ENCODE results near the gene CDK5RAP2.

CDK5RAP2 gene

GRCh38 chr9:120438111-120438510 is 141.9 kb downstream of the CDK5RAP2 start:
- peaks cover 36% of the 10 kb centered on the region for H3K36me3 Mint-ChIP-seq (ENCODE audit: insufficient read depth)

GRCh38 chr9:120436983-120437475 is 142.9 kb downstream of the CDK5RAP2 start:
- DNase-seq, result no peak
- Mint-ChIP-seq H3K4me1 (ENCODE audit: low read depth in 2 of 2) (peaks cover 8 to 20% of the 10 kb centered on the region in 2 donors), H3K27ac (no peak overlapping the region), H3K27me3 (no peaks in the 10 kb centered on the region), H3K4me3 (no peak overlapping the region), H3K9me3 (no peaks in the 10 kb centered on the region), H3K36me3 (ENCODE audit: insufficient read depth) (peaks cover 28% of the 10 kb centered on the region)
- no peak for ATAC-seq (replicated peaks)

More at GRCh38 chr9:120438111-120438510, 141.9 kb downstream of the CDK5RAP2 start:
- DNase-seq, result no peak
- Mint-ChIP-seq H3K27ac (peak overlapping the region; percentile 2 to 6), H3K27me3 (no peaks in the 10 kb centered on the region), H3K9me3 (no peaks in the 10 kb centered on the region), H3K4me1 (ENCODE audit: low read depth in 2 of 2) (peaks cover 8 to 20% of the 10 kb centered on the region in 2 donors), H3K4me3 (no peak overlapping the region)
- ATAC-seq (replicated peaks), result peak; percentile 52

- peaks cover 9 to 25% of the 10 kb centered on the region in 2 donors for H3K4me1 Mint-ChIP-seq (ENCODE audit: low read depth in 2 of 2)
- DNase-seq, result no peak
These were observed 143.5 kb downstream of the CDK5RAP2 start for GRCh38 chr9:120436446-120436845.

GRCh38 chr9:120435091-120435490 is 144.9 kb downstream of the CDK5RAP2 start:
- no peaks in the 10 kb centered on the region for H3K27me3 Mint-ChIP-seq
- ATAC-seq (replicated peaks), result no peak
- no peak overlapping the region for H3K4me3 Mint-ChIP-seq
- peaks cover 21% of the 10 kb centered on the region for H3K36me3 Mint-ChIP-seq (ENCODE audit: insufficient read depth)
- DNase-seq, result no peak
- peaks cover 10 to 31% of the 10 kb centered on the region in 2 donors for H3K4me1 Mint-ChIP-seq (ENCODE audit: low read depth in 2 of 2)
- no peaks in the 10 kb centered on the region for H3K9me3 Mint-ChIP-seq
- no peak overlapping the region for H3K27ac Mint-ChIP-seq

More at GRCh38 chr9:120436446-120436845, 143.5 kb downstream of the CDK5RAP2 start:
- no peaks in the 10 kb centered on the region for H3K27me3 Mint-ChIP-seq
- H3K4me3 Mint-ChIP-seq, result no peak overlapping the region
- H3K36me3 Mint-ChIP-seq (ENCODE audit: insufficient read depth), result peaks cover 25% of the 10 kb centered on the region
- H3K27ac Mint-ChIP-seq, result no peak overlapping the region
- ATAC-seq (replicated peaks), result no peak
- H3K9me3 Mint-ChIP-seq, result no peaks in the 10 kb centered on the region

GRCh38 chr9:120434532-120434931 is 145.4 kb downstream of the CDK5RAP2 start:
- H3K9me3 Mint-ChIP-seq, result no peaks in the 10 kb centered on the region
- H3K27me3 Mint-ChIP-seq, result no peaks in the 10 kb centered on the region
- DNase-seq, result no peak
- ATAC-seq (replicated peaks), result no peak
- H3K4me3 Mint-ChIP-seq, result no peak overlapping the region
- peaks cover 20% of the 10 kb centered on the region for H3K36me3 Mint-ChIP-seq (ENCODE audit: insufficient read depth)
- no peak overlapping the region for H3K27ac Mint-ChIP-seq
- peaks cover 10 to 31% of the 10 kb centered on the region in 2 donors for H3K4me1 Mint-ChIP-seq (ENCODE audit: low read depth in 2 of 2)

GRCh38 chr9:120433701-120434100 is 146.3 kb downstream of the CDK5RAP2 start:
- Mint-ChIP-seq H3K4me1 (ENCODE audit: low read depth in 2 of 2) (peaks cover 8 to 31% of the 10 kb centered on the region in 2 donors), H3K36me3 (ENCODE audit: insufficient read depth) (peaks cover 20% of the 10 kb centered on the region), H3K27me3 (no peaks in the 10 kb centered on the region), H3K9me3 (no peaks in the 10 kb centered on the region), H3K27ac (peak overlapping the region in 1 of 2 donors; percentile 26), H3K4me3 (no peak overlapping the region)
- no peak for DNase-seq
- ATAC-seq (replicated peaks), result no peak

GRCh38 chr9:120432600-120432999 is 147.4 kb downstream of the CDK5RAP2 start:
- peaks cover 22% of the 10 kb centered on the region for H3K36me3 Mint-ChIP-seq (ENCODE audit: insufficient read depth)
- H3K27ac Mint-ChIP-seq, result peak overlapping the region in 1 of 2 donors; percentile 11

GRCh38 chr9:120431268-120431667 is 148.7 kb downstream of the CDK5RAP2 start:
- no peak for ATAC-seq (replicated peaks)
- Mint-ChIP-seq H3K36me3 (ENCODE audit: insufficient read depth) (peaks cover 16% of the 10 kb centered on the region), H3K9me3 (no peaks in the 10 kb centered on the region), H3K27me3 (no peaks in the 10 kb centered on the region), H3K4me1 (ENCODE audit: low read depth in 2 of 2) (peaks cover 3 to 22% of the 10 kb centered on the region in 2 donors), H3K4me3 (no peak overlapping the region), H3K27ac (no peak overlapping the region)
- DNase-seq, result no peak

More at GRCh38 chr9:120432600-120432999, 147.4 kb downstream of the CDK5RAP2 start:
- Mint-ChIP-seq H3K4me3 (no peak overlapping the region), H3K9me3 (no peaks in the 10 kb centered on the region), H3K27me3 (no peaks in the 10 kb centered on the region), H3K4me1 (ENCODE audit: low read depth in 2 of 2) (peaks cover 3 to 27% of the 10 kb centered on the region in 2 donors)
- DNase-seq, result no peak
- no peak for ATAC-seq (replicated peaks)

GRCh38 chr9:120424248-120424647 is 155.7 kb downstream of the CDK5RAP2 start:
- Mint-ChIP-seq H3K36me3 (ENCODE audit: insufficient read depth) (peaks cover 27% of the 10 kb centered on the region), H3K27ac (peak overlapping the region; percentile 45 to 46), H3K4me3 (no peak overlapping the region), H3K9me3 (no peaks in the 10 kb centered on the region), H3K27me3 (no peaks in the 10 kb centered on the region), H3K4me1 (ENCODE audit: low read depth in 2 of 2) (peaks cover 4 to 11% of the 10 kb centered on the region in 2 donors)
- no peak for ATAC-seq (replicated peaks)
- DNase-seq, result no peak

GRCh38 chr9:120423812-120424211 is 156.2 kb downstream of the CDK5RAP2 start:
- H3K9me3 Mint-ChIP-seq, result no peaks in the 10 kb centered on the region
- peaks cover 27% of the 10 kb centered on the region for H3K36me3 Mint-ChIP-seq (ENCODE audit: insufficient read depth)
- no peak overlapping the region for H3K27ac Mint-ChIP-seq
- H3K27me3 Mint-ChIP-seq, result no peaks in the 10 kb centered on the region
- no peak for DNase-seq
- H3K4me1 Mint-ChIP-seq (ENCODE audit: low read depth in 2 of 2), result peaks cover 4 to 11% of the 10 kb centered on the region in 2 donors
- no peak overlapping the region for H3K4me3 Mint-ChIP-seq
- ATAC-seq (replicated peaks), result no peak

- H3K27me3 Mint-ChIP-seq, result no peaks in the 10 kb centered on the region
- peaks cover 9 to 21% of the 10 kb centered on the region in 2 donors for H3K4me1 Mint-ChIP-seq (ENCODE audit: low read depth in 2 of 2)
- H3K9me3 Mint-ChIP-seq, result no peaks in the 10 kb centered on the region
- peaks cover 27% of the 10 kb centered on the region for H3K36me3 Mint-ChIP-seq (ENCODE audit: insufficient read depth)
- DNase-seq (no peak), ATAC-seq (replicated peaks) (no peak)
- no peak overlapping the region for H3K4me3 Mint-ChIP-seq
- no peak overlapping the region for H3K27ac Mint-ChIP-seq
These were observed 158.0 kb downstream of the CDK5RAP2 start for GRCh38 chr9:120421977-120422376.

GRCh38 chr9:120418315-120418714 is 161.7 kb downstream of the CDK5RAP2 start:
- ATAC-seq (replicated peaks), result no peak
- peaks cover 21% of the 10 kb centered on the region for H3K36me3 Mint-ChIP-seq (ENCODE audit: insufficient read depth)
- H3K4me3 Mint-ChIP-seq, result no peak overlapping the region
- H3K27ac Mint-ChIP-seq, result peak overlapping the region in 1 of 2 donors; percentile 47
- peaks cover 5 to 11% of the 10 kb centered on the region in 2 donors for H3K4me1 Mint-ChIP-seq (ENCODE audit: low read depth in 2 of 2)
- no peaks in the 10 kb centered on the region for H3K27me3 Mint-ChIP-seq
- DNase-seq, result no peak
- H3K9me3 Mint-ChIP-seq, result no peaks in the 10 kb centered on the region

GRCh38 chr9:120416781-120417427 is 163.1 kb downstream of the CDK5RAP2 start:
- no peaks in the 10 kb centered on the region for H3K9me3 Mint-ChIP-seq
- H3K4me3 Mint-ChIP-seq, result no peak overlapping the region
- H3K27ac Mint-ChIP-seq, result no peak overlapping the region
- DNase-seq (no peak), ATAC-seq (replicated peaks) (no peak)
- no peaks in the 10 kb centered on the region for H3K27me3 Mint-ChIP-seq
- peaks cover 5 to 11% of the 10 kb centered on the region in 2 donors for H3K4me1 Mint-ChIP-seq (ENCODE audit: low read depth in 2 of 2)
- peaks cover 24% of the 10 kb centered on the region for H3K36me3 Mint-ChIP-seq (ENCODE audit: insufficient read depth)
